ENCODE measurements around the gene PARD3B.

Gene PARD3B

DNA sequence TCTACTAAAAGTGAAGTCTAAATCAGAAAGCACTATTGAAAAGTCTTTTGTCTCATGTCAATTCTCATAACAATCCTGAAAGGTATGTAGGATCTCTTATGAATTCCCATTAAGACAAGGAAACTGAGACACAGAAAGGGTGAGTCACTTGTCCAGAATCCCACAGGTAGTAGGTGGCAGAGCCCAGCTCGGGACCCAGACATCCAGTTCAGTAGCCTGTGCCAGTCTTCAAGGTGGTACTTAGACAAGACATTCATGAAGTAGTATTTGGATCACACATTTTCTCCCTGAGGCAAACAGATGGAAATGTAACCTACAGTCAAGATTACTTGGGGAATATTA lies 14.8 kb upstream of the PARD3B start:
- no peak overlapping the region for H3K4me3 ChIP-seq (ENCODE audit: low read depth in 1 of 2, low read length in 1 of 2)
- H3K4me1 ChIP-seq (ENCODE audit: control insufficient read depth in 1 of 2, insufficient read depth in 1 of 2, low read depth in 1 of 2, low read length in 1 of 2), result no peaks in the 10 kb centered on the region
- H3K9me3 ChIP-seq, result no peaks in the 10 kb centered on the region
- H3K27me3 ChIP-seq, result no peaks in the 10 kb centered on the region
- TF ChIP-seq CTCF (IDR thresholded peaks at IDR 0.05), result no peak
- H3K36me3 ChIP-seq, result no peaks in the 10 kb centered on the region
- H3K27ac ChIP-seq, result no peak overlapping the region

DNA sequence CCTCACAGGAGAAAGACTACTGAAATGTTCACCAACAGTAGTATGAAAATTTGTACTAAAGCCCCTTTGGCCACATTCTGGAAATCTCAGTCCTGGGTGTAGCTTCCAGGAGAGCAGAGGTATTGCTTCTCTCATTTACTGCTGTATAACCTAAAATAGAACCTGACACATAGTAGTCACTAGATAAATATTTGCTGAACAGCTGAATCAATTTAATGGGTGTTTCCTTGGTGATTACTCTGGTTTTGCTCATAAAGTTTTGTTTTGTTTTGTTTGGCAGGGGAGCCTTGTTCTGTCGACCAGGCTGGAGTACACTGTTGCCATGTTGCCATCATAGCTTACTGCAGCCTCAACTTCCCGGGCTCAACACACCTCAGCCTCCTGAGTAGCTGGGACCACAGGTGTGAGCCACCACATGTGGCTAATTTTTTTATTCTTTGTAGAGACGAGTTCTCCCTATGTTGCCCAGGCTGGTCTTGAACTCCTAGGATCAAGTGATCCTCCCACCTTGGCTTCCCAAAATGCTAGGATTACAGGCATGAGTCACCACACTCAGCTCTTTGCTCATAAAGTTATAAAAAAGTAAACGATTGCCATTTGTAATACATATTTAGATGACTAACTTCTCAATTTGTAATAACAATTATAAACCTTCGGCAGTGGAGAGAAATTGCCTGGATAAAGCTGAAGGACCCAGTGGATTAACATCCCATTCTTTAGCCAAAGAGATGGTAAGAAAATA lies 11.5 kb upstream of the PARD3B start:
- no peak for TF ChIP-seq CTCF (IDR thresholded peaks at IDR 0.05)
- Histone ChIP-seq H3K36me3 (no peaks in the 10 kb centered on the region), H3K4me1 (ENCODE audit: control insufficient read depth in 1 of 2, insufficient read depth in 1 of 2, low read depth in 1 of 2, low read length in 1 of 2) (no peaks in the 10 kb centered on the region), H3K4me3 (ENCODE audit: low read depth in 1 of 2, low read length in 1 of 2) (no peak overlapping the region), H3K9me3 (no peaks in the 10 kb centered on the region), H3K27me3 (no peaks in the 10 kb centered on the region), H3K27ac (no peak overlapping the region)

GRCh38 chr2:204535356-204535755 lies 9.9 kb upstream of the PARD3B start:
- Histone ChIP-seq H3K9me3 (no peaks in the 10 kb centered on the region), H3K4me1 (ENCODE audit: control insufficient read depth in 1 of 2, insufficient read depth in 1 of 2, low read depth in 1 of 2, low read length in 1 of 2) (no peaks in the 10 kb centered on the region), H3K36me3 (no peaks in the 10 kb centered on the region), H3K27ac (no peak overlapping the region), H3K27me3 (no peaks in the 10 kb centered on the region), H3K4me3 (ENCODE audit: low read depth in 1 of 2, low read length in 1 of 2) (no peak overlapping the region)
- TF ChIP-seq CTCF (IDR thresholded peaks at IDR 0.05), result no peak

- Histone ChIP-seq H3K4me1 (ENCODE audit: control insufficient read depth in 1 of 2, insufficient read depth in 1 of 2, low read depth in 1 of 2, low read length in 1 of 2) (no peaks in the 10 kb centered on the region), H3K4me3 (ENCODE audit: low read depth in 1 of 2, low read length in 1 of 2) (no peak overlapping the region), H3K36me3 (no peaks in the 10 kb centered on the region), H3K27ac (no peak overlapping the region), H3K9me3 (no peaks in the 10 kb centered on the region), H3K27me3 (no peaks in the 10 kb centered on the region)
- no peak for TF ChIP-seq CTCF (IDR thresholded peaks at IDR 0.05)
These were observed 9.5 kb upstream of the PARD3B start for GRCh38 chr2:204535764-204536163.

GRCh38 chr2:204538182-204539018 lies 6.9 kb upstream of the PARD3B start:
- Histone ChIP-seq H3K9me3 (no peaks in the 10 kb centered on the region), H3K27ac (no peak overlapping the region), H3K36me3 (no peaks in the 10 kb centered on the region), H3K27me3 (peaks cover 7% of the 10 kb centered on the region), H3K4me1 (ENCODE audit: control insufficient read depth in 1 of 2, insufficient read depth in 1 of 2, low read depth in 1 of 2, low read length in 1 of 2) (no peaks in the 10 kb centered on the region), H3K4me3 (ENCODE audit: low read depth in 1 of 2, low read length in 1 of 2) (no peak overlapping the region)
- no peak for TF ChIP-seq CTCF (IDR thresholded peaks at IDR 0.05)
